HG03521 (cell line): ENCODE measurements around the gene PTH2.
"Not testable (repeated sequence)": the region's sequence is repeated elsewhere in the genome, so short reads cannot be mapped to it uniquely, and the experiment has no call there.

ENCODE experiments used
- ATAC-seq: cut with Tn5 transposase; IDR thresholded peaks from one replicate; pipeline ENCODE4 v1.9.1; 2021; ENCODE audit warnings: mild to moderate bottlenecking, moderate library complexity; ENCODE audit not compliant: unreplicated experiment

Gene PTH2

GRCh38 chr19:49390131-49390928, 32.9 kb downstream of the PTH2 start:
- ATAC-seq: no peak

- ATAC-seq: no peak
Measured at GRCh38 chr19:49389406-49389805, 33.8 kb downstream of the PTH2 start.

GRCh38 chr19:49387936-49388372, 35.3 kb downstream of the PTH2 start, which contains the start of gene KASH5:
Gene KASH5, plus strand, starts transcription at chr19:49388249. Its CDS starts 2,635 bp downstream, at chr19:49390884.
- peak; percentile 68 for ATAC-seq

GRCh38 chr19:49383599-49383998, 39.6 kb downstream of the PTH2 start:
- no peak for ATAC-seq

- no peak for ATAC-seq
Measured at GRCh38 chr19:49382639-49383038, 40.6 kb downstream of the PTH2 start.

- no peak for ATAC-seq
Measured at GRCh38 chr19:49380391-49380790, 42.9 kb downstream of the PTH2 start.

GRCh38 chr19:49378512-49378911, 44.7 kb downstream of the PTH2 start:
- ATAC-seq: no peak

- ATAC-seq: no peak
Measured at GRCh38 chr19:49374665-49375434, 48.4 kb downstream of the PTH2 start.

- ATAC-seq: not testable (repeated sequence)
Measured at GRCh38 chr19:49373174-49373573, 50.1 kb downstream of the PTH2 start.
